ENCODE data around the gene HOXA5. TPM values are rescaled to one million over a fixed set of nuclear protein-coding genes. Genes with fewer than 3 reads are reported as not detected.

HOXA5 gene
- total and polyA plus RNA-seq, 4 donors, result 20.6 to 171 (median 95.6) TPM

DNA sequence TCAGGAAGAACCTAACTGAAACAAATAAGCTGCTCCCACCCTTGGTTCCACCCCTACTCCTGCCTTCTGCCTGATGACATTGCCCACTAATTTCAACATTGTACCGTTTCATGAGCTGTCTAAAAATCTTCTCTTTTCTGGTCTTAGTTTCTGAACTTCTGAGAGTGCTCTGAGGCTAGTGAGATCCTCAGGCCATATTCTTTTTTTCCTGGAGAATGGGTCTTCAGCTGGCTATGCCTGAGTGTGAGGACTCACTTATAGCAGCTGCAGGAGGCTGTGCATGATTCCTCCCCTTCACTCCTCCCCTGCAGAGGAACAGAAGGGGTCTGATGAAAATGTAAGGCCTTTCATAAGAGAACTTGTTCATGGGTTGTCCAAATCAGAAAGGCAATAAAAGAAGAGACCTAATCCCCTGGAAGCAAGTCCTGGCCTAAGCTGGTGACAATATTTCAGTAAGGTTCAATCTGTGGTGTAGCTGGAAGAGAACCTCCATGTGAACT lies 24.0 kb downstream of the HOXA5 start:
- peaks cover 36% of the 10 kb centered on the region for H3K36me3 ChIP-seq (ENCODE audit: control insufficient read depth, insufficient read depth, low read length)
- DNase-seq (ENCODE audit: low read depth in 4 of 6, low spot score in 6 of 6), result no peak
- H3K4me3 ChIP-seq (ENCODE audit: low read depth, low read length), result peak overlapping the region; percentile 16
- no CpG with 5 or more reads among the region's 1 CpG for WGBS (ENCODE audit: insufficient coverage)
- no peaks in the 10 kb centered on the region for H3K9me3 ChIP-seq (ENCODE audit: control insufficient read depth, insufficient read depth, low read length)
- H3K27ac ChIP-seq (ENCODE audit: low read depth, low read length), result peak overlapping the region; percentile 98
- H3K27me3 ChIP-seq (ENCODE audit: control insufficient read depth, insufficient read depth, low read length), result peaks cover 11% of the 10 kb centered on the region
- H3K4me1 ChIP-seq (ENCODE audit: control insufficient read depth, insufficient read depth, low read length), result peaks cover 78% of the 10 kb centered on the region

- Histone ChIP-seq H3K4me3 (ENCODE audit: low read depth, low read length) (peak overlapping the region; percentile 65), H3K9me3 (ENCODE audit: control insufficient read depth, insufficient read depth, low read length) (no peaks in the 10 kb centered on the region), H3K4me1 (ENCODE audit: control insufficient read depth, insufficient read depth, low read length) (peaks cover 69% of the 10 kb centered on the region), H3K27ac (ENCODE audit: low read depth, low read length) (peak overlapping the region; percentile 98), H3K27me3 (ENCODE audit: control insufficient read depth, insufficient read depth, low read length) (peaks cover 11% of the 10 kb centered on the region), H3K36me3 (ENCODE audit: control insufficient read depth, insufficient read depth, low read length) (peaks cover 30% of the 10 kb centered on the region)
- no peak for DNase-seq (ENCODE audit: low read depth in 4 of 6, low spot score in 6 of 6)
- WGBS (ENCODE audit: insufficient coverage), result 39% methylated on average over 2 of the region's 3 CpGs
Measured at GRCh38 chr7:27118580-27118979, 24.9 kb downstream of the HOXA5 start.

GRCh38 chr7:27117887-27118491 lies 25.5 kb downstream of the HOXA5 start:
- peaks cover 30% of the 10 kb centered on the region for H3K36me3 ChIP-seq (ENCODE audit: control insufficient read depth, insufficient read depth, low read length)
- DNase-seq (ENCODE audit: low read depth in 4 of 6, low spot score in 6 of 6), result peak in 1 of 6 donors; percentile 84
- no peaks in the 10 kb centered on the region for H3K9me3 ChIP-seq (ENCODE audit: control insufficient read depth, insufficient read depth, low read length)
- peak overlapping the region; percentile 98 for H3K27ac ChIP-seq (ENCODE audit: low read depth, low read length)
- peak overlapping the region; percentile 65 for H3K4me3 ChIP-seq (ENCODE audit: low read depth, low read length)
- peaks cover 11% of the 10 kb centered on the region for H3K27me3 ChIP-seq (ENCODE audit: control insufficient read depth, insufficient read depth, low read length)
- peaks cover 67% of the 10 kb centered on the region for H3K4me1 ChIP-seq (ENCODE audit: control insufficient read depth, insufficient read depth, low read length)
- 41% methylated on average over 4 of the region's 19 CpGs for WGBS (ENCODE audit: insufficient coverage)

DNA sequence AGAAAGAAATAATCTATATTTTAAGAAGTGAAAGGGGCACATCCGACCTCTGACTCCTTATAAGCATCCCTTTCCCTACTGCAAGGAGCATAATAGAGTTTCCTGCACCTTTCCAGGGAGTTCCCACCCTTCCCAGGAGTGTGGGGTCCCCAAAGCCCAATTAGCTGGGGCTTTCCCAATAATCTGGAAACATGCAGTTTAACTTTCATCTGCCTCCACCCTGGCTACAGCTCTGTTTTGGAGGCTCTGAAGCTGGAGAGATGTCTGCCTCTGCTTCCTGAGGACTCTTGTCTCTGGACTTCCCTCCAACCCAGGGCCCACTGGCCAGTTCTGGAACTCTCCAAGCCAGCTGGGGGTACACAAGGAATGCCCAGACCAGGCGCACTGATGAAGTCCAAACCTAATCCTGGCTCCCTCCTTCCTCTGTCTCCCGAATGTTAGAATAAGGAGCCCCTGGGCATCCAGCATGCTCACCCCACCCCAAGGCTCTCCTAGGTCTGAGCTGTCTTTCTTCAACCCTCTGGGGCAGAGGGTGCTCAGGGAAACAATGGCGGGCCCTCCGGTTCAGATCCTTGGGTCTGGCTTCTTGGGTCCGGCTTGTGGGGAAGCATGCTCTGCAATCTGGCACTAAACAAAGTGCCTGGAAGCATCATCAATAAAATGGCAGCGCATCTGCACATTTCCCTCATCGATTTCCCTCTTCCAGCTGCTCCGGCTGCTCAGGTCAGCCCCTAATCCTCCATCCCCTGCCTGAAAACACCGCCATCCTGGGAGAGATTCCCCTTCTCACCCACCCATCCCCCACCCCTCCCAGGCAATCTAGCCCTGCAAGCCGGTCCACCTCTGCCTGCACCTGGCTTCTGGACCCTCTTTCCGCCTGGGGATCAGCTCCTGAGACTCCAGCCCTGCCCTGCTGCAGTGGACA lies 26.3 kb downstream of the HOXA5 start:
- peak overlapping the region; percentile 98 for H3K27ac ChIP-seq (ENCODE audit: low read depth, low read length)
- peaks cover 11% of the 10 kb centered on the region for H3K27me3 ChIP-seq (ENCODE audit: control insufficient read depth, insufficient read depth, low read length)
- peak in 1 of 6 donors; percentile 74 for DNase-seq (ENCODE audit: low read depth in 4 of 6, low spot score in 6 of 6)

DNA sequence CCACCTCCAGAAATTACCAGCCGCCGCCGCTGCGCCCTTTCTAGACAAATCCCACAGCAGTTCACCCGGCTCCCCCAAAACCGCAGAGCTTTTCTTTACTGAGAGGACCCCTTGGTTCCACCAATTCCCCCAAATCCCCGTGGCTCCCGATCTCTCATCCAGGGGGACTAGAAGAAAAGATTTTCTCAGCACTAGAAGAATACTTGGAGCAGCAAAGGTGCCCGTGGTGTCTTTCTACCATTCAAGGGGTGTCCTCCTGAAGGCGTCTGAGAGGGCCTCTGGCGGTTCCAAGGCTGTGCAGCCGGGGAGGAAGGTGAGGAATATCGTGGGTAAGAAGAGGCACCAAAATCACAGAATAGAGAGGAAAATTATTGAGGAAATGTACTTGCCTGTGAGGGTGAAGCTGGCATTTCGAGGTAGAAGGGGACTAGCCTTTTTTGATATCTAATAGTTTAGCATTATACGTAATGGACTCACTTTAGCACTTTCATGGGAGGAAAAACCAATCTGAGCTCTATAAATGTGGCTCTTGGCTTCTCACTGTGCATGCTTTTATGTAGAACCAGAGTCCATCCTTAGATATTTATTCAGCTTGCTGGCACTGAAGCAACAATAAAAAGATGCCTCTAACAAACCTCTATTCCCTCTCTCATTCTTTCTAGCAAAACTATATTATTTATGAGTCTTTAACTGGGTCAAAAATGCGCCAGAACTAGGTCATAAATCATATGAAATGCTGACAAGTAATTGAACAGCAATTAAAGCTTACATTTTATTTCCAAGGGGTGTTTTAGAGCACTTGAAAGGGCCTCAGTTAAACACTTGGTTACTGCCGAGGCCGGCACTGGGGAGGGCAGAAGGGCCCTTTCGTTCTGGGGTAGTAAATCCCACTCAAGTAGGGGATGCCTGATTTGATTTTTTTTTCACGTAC lies 27.2 kb downstream of the HOXA5 start:
- DNase-seq (ENCODE audit: low read depth in 4 of 6, low spot score in 6 of 6), result peak in 1 of 6 donors; percentile 88
- Histone ChIP-seq H3K27me3 (ENCODE audit: control insufficient read depth, insufficient read depth, low read length) (peaks cover 11% of the 10 kb centered on the region), H3K9me3 (ENCODE audit: control insufficient read depth, insufficient read depth, low read length) (no peaks in the 10 kb centered on the region), H3K27ac (ENCODE audit: low read depth, low read length) (peak overlapping the region; percentile 98), H3K36me3 (ENCODE audit: control insufficient read depth, insufficient read depth, low read length) (peaks cover 22% of the 10 kb centered on the region), H3K4me3 (ENCODE audit: low read depth, low read length) (peak overlapping the region; percentile 65), H3K4me1 (ENCODE audit: control insufficient read depth, insufficient read depth, low read length) (peaks cover 56% of the 10 kb centered on the region)
- 26% methylated on average over 7 of the region's 20 CpGs for WGBS (ENCODE audit: insufficient coverage)

More for the DNA sequence above, 26.3 kb downstream of the HOXA5 start:
- Histone ChIP-seq H3K4me3 (ENCODE audit: low read depth, low read length) (peak overlapping the region; percentile 65), H3K9me3 (ENCODE audit: control insufficient read depth, insufficient read depth, low read length) (no peaks in the 10 kb centered on the region), H3K4me1 (ENCODE audit: control insufficient read depth, insufficient read depth, low read length) (peaks cover 60% of the 10 kb centered on the region), H3K36me3 (ENCODE audit: control insufficient read depth, insufficient read depth, low read length) (peaks cover 26% of the 10 kb centered on the region)
- WGBS (ENCODE audit: insufficient coverage), result 16% methylated on average over 11 of the region's 12 CpGs

DNA sequence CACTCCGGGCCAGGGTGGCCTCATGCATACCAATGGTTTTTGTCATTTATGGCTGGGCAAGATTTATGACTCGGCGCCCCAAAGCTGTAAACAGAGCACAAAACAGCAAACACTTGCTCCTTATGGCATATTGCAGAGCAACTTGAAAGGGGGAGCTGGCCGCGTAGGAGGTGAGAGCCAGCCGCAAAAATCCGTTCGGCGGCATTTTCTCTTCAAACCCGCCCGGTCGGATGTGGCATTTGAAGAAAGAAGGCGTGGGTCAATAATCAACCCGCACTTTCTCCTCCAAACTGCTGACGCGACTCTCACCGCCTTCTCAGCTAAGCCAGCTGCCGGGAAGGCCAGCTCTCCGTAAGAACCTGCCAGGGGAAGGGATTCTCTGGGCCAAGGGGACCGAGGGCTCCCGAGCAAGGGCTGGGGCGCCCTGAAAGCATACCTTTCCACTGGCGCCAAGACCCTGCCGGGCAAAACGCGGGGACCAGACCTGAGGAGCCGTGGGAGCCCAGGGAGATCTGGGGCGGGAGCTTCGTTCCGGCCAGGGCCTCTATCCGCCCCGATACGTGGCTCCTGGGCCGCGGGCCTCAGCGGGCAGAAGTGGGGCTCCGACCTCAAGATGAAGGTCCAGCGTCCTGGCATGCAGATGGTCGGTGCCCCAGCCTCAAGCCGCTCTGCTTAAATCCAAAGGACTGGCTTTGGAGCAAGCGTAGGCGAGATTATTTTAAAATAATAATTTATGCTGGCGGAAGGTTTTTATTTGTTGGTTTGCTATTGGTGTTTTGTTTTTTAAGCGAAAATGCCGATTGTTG lies 28.1 kb downstream of the HOXA5 start:
- DNase-seq (ENCODE audit: low read depth in 4 of 6, low spot score in 6 of 6), result peak in 2 of 6 donors; percentile 74 to 90

DNA sequence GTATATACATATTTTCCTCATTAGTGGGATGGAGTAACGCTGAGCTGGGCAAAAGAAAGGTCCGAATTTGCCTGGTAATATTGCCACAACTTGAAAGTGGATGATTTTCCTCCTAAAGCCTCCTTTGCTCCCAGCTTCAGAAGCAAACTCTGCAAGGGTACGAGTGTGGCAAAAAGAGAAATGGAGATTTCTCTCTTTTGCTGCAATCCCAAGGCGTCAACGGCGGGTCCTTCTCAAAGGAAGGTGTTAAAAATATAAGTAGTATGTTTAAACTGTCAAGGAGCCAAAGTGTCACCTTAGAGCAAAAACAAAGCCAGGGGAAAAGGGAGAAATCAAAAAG lies 28.6 kb downstream of the HOXA5 start:
- Histone ChIP-seq H3K27ac (ENCODE audit: low read depth, low read length) (peak overlapping the region; percentile 98), H3K4me3 (ENCODE audit: low read depth, low read length) (peak overlapping the region; percentile 65), H3K27me3 (ENCODE audit: control insufficient read depth, insufficient read depth, low read length) (peaks cover 9% of the 10 kb centered on the region), H3K4me1 (ENCODE audit: control insufficient read depth, insufficient read depth, low read length) (peaks cover 58% of the 10 kb centered on the region), H3K36me3 (ENCODE audit: control insufficient read depth, insufficient read depth, low read length) (peaks cover 28% of the 10 kb centered on the region), H3K9me3 (ENCODE audit: control insufficient read depth, insufficient read depth, low read length) (no peaks in the 10 kb centered on the region)
- DNase-seq (ENCODE audit: low read depth in 4 of 6, low spot score in 6 of 6), result no peak
- 16% methylated on average over 4 of the region's 6 CpGs for WGBS (ENCODE audit: insufficient coverage)

More for the DNA sequence above, 28.1 kb downstream of the HOXA5 start:
- 10% methylated on average over 31 of the region's 45 CpGs for WGBS (ENCODE audit: insufficient coverage)
- H3K27me3 ChIP-seq (ENCODE audit: control insufficient read depth, insufficient read depth, low read length), result peaks cover 9% of the 10 kb centered on the region
- H3K4me3 ChIP-seq (ENCODE audit: low read depth, low read length), result peak overlapping the region; percentile 65
- peaks cover 58% of the 10 kb centered on the region for H3K4me1 ChIP-seq (ENCODE audit: control insufficient read depth, insufficient read depth, low read length)
- H3K9me3 ChIP-seq (ENCODE audit: control insufficient read depth, insufficient read depth, low read length), result no peaks in the 10 kb centered on the region
- peaks cover 23% of the 10 kb centered on the region for H3K36me3 ChIP-seq (ENCODE audit: control insufficient read depth, insufficient read depth, low read length)
- peak overlapping the region; percentile 98 for H3K27ac ChIP-seq (ENCODE audit: low read depth, low read length)

DNA sequence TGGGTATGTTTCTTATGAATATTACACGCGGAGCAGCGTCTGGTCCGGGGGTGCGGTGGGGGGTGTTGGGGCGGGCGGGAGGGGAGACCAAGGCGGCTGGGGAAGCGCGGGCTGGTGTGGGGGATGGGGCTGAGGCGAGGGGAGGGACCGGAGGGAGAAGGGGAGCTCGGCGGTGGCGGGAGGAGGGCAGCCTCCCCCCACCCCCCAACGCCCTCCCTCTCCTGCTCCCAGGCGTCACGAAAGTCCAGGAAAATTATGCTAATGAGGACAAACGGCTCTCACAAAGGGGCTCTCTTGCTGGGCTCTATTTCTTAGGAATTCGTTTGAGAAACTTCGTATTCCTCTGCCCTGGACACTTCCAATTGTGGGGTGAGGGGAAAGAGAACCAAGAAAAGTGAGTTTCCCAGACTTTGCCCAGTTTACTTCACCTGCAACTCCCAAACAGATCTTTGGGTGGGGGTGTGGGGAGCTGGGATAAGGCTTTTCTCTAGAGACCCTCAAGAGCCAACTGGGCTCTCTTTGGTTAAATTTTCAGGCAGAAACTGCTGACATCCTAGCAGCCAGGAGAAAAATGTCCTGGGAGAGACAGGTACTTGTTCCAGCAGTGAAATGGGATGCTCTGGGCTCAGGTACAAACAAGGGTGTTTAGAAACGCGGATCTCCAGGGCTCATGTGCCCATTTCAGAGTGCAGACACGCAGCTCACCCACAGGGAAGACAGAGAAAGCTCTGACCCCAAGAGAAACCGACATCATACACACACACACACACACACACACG lies 29.3 kb downstream of the HOXA5 start:
- H3K27ac ChIP-seq (ENCODE audit: low read depth, low read length), result peak overlapping the region; percentile 98
- H3K27me3 ChIP-seq (ENCODE audit: control insufficient read depth, insufficient read depth, low read length), result peaks cover 9% of the 10 kb centered on the region
- WGBS (ENCODE audit: insufficient coverage), result 20% methylated on average over 1 of the region's 26 CpGs
- H3K4me1 ChIP-seq (ENCODE audit: control insufficient read depth, insufficient read depth, low read length), result peaks cover 61% of the 10 kb centered on the region
- peak overlapping the region; percentile 65 for H3K4me3 ChIP-seq (ENCODE audit: low read depth, low read length)
- peak in 2 of 6 donors; percentile 73 to 85 for DNase-seq (ENCODE audit: low read depth in 4 of 6, low spot score in 6 of 6)
- H3K36me3 ChIP-seq (ENCODE audit: control insufficient read depth, insufficient read depth, low read length), result peaks cover 29% of the 10 kb centered on the region
- no peaks in the 10 kb centered on the region for H3K9me3 ChIP-seq (ENCODE audit: control insufficient read depth, insufficient read depth, low read length)

All from spinal cord (tissue), 10 donors.